GM19395 (cell line): ENCODE data around the gene NTHL1.

ENCODE experiments used
- ATAC-seq: cut with Tn5 transposase; IDR thresholded peaks from one replicate; pipeline ENCODE4 v1.9.1; 2021; ENCODE audit warnings: mild to moderate bottlenecking, moderate library complexity; ENCODE audit not compliant: unreplicated experiment

The NTHL1 gene

DNA sequence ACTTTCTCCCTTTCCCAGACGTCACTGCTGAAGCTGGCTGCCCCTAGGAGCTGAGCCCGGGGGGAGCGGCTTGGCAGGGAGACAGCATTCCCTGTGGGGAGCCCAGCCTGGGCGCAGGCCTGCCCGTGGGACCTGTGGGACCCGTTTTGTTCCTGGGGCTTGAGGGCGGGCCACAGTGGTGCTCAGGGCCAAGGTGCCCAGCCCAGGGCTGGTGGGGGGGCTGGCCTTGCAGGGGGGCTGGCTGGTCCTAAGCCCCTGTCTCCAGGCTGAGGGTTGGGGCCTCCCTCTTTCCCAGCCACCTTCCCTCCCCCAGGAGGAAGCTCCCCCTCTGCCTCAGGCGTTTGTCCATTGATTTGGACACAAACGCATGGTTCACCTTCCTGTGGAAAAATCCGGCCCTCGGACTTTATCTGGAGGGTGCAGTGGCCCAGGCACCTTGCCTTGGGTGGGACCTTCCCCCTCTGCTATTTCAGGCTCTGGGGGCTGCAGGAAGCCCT lies 16.5 kb downstream of the NTHL1 start:
- ATAC-seq, result no peak

DNA sequence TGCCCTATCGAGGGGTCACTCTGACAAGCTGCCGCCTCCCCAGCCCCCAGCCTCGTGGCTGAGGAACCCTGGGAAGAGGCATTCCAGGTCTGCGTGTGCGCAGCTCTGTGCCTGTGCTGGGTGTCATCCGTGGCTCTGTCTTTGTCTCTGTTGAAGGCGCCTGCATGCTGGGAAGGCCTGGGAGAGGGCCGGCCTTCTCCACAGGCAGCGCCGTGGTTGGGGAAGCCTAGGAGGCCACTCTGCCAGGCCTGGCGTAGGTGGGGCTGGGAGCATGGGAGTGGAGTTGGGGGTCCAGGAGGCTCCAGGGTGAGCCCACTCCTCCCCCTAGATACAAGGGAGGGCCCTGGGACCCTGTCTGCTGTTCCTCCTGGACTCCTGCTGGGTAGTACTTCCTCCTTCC lies 17.6 kb downstream of the NTHL1 start:
- ATAC-seq, result no peak

DNA sequence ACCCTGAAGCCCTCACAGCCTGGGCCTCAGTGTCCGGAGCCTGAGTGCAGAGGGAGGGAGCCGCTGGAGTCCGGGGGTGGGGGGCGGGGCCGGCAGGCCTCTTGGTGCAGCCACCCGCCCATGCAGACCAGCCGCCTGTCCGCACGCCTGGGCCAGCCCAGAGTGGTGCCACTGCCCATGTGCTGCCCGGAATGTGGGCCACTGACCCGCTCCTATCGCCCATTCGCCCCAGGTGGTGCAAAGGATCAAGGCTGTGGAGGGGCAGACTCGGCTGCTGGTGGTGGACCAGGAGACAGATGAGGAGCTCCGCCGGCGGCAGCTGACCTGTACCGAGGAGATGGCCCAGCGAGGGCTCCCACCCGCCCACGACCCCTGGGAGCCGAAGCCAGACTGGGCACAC lies 18.3 kb downstream of the NTHL1 start:
- ATAC-seq, result no peak

DNA sequence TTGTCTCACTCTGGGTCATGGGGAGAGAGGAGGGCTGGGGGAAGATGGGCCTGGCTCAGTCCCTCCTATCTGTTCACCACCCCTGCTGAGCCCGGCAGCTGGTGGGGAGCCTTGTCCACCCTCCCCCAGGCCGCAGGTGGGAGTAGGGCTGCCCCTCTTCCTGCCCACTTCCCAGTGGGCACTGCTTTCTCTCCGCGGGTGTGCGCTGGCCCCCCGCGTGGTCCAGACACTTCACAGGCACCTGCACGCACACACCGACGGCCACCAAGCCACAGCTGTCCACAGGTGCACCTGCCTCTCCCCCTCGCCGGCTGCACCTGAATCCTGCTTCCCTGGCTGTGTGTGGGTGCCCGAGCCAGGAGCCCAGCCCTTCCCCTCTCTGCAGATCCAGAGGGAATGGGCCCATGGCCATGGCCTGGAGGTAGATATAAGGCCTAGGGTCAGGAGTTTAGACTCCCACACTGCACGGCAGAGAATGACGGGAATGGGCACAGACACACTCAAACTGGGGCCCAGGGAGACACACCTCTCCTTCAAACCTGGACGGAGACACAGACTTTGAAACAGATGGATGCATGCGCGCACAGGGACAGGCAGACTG lies 18.9 kb downstream of the NTHL1 start:
- no peak for ATAC-seq

GRCh38 chr16:2028146-2028545 lies 19.5 kb downstream of the NTHL1 start:
- ATAC-seq, result no peak

GRCh38 chr16:2027024-2028010 lies 20.3 kb downstream of the NTHL1 start:
- no peak for ATAC-seq

- ATAC-seq, result no peak
These were observed 21.1 kb downstream of the NTHL1 start, which contains the start of gene NHERF2 for GRCh38 chr16:2026461-2027023. Gene NHERF2 (plus strand): TSS chr16:2026902. CDS start chr16:2027006, 104 bp downstream.

GRCh38 chr16:2025878-2026460 lies 21.7 kb downstream of the NTHL1 start:
- no peak for ATAC-seq

- no peak for ATAC-seq
These were observed 22.4 kb downstream of the NTHL1 start for GRCh38 chr16:2025251-2025650.

DNA sequence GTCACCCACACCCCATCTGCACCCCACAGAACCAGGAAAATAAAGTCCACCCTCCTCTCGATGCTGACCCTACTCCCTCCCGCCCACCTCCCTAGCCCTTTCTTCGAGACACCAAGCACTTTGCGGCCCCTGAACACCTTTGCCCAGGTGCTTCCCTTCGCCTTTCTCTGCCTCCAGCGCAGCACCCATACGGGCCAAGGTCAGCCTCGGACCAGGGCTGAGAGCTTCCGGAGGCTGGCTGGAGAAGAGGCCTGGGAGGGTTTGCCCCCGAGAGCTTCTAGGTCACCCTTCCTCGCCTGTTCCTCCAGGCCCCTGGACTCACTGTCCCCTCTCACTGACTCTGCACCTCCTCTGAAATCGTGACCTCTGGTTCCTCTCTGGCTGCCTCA lies 23.6 kb downstream of the NTHL1 start:
- no peak for ATAC-seq

- peak; percentile 80 for ATAC-seq
These were observed 24.3 kb downstream of the NTHL1 start for GRCh38 chr16:2023092-2024031.

DNA sequence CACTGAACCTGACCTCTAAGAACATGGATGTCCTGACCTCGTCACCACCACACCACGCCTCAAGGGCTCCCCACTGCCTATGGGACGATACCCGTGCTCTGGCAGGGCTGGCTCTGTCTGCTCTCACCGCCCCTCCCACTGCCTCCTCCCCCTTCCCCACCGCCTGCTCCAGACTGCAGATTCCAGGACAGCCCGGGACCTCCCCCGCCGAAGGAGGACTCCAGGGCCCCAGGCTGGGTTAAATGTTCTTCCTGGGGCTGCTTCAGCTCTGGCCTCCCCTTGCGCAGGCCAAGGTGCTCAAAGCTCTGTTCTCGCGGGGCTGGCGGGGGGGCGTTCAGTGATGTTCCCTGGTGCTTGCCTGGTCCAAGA lies 24.9 kb downstream of the NTHL1 start:
- ATAC-seq, result peak; percentile 12

GRCh38 chr16:2019921-2020831 lies 27.5 kb downstream of the NTHL1 start:
- no peak for ATAC-seq

- no peak for ATAC-seq
These were observed 28.1 kb downstream of the NTHL1 start, which contains the start of gene NPW for GRCh38 chr16:2019518-2019920. Gene NPW (plus strand): TSS chr16:2019785.

DNA sequence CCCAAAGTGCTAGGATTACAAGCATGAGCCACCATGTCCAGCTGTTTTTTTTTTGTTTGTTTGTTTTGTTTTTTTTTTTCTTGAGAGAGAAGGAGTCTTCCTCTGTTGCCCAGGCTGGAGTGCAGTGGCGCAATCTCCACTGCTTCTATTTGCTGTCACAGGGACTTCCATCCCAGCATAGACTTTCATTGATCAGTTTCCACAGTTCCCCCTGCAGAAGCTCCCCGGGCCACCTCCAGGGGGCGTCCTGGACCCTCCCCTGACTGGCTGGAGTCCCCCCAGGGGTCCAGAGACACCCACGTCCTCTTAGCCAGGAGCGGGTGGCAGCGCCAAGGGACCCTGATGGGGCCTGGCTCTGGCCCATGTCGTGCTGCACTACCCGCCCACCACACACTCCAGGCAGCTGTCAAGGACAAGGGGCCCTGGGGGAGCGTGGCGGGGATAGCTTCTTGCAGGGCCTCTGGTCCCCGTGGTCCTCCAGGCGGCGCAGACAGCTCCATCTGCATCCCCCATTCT lies 31.2 kb downstream of the NTHL1 start:
- ATAC-seq, result no peak

DNA sequence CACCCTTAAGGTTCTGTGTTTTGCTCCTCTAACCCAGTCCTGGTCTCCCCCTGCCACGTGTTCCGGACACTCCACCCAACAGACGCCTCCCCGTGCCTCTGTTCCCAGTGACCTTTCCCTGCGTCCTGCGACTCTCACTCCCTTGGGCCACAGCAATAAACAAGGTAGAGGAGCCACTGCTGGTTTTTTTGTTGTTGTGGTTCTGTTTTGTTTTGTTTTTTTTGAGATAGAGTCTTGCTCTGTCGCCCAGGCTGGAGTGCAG lies 31.8 kb downstream of the NTHL1 start:
- no peak for ATAC-seq

GRCh38 chr16:2015117-2015946 lies 32.3 kb downstream of the NTHL1 start:
- ATAC-seq, result no peak

- ATAC-seq, result no peak
These were observed 34.1 kb downstream of the NTHL1 start for GRCh38 chr16:2013527-2013926.
